H9 (cell line): ENCODE data around the gene ERC1. TPM values are rescaled to one million over a fixed set of nuclear protein-coding genes. Genes with fewer than 3 reads are reported as not detected.

Experiments
- DNase-seq: peaks from one replicate; pipeline ENCODE4 v3.0.0-alpha.2; 2017
- H2AFZ ChIP-seq: one replicate; pipeline ENCODE4 v1.6.1; 2013; ENCODE audit warnings: mild to moderate bottlenecking, low read length, control low read depth, moderate library complexity
- H2AK5ac ChIP-seq: 2 replicates; pipeline ENCODE4 v1.6.1; 2013; ENCODE audit warnings: low read length, control low read depth, mixed read lengths; ENCODE audit not compliant: insufficient read length
- H2BK120ac ChIP-seq: one replicate; pipeline ENCODE4 v1.6.1; 2013; ENCODE audit warnings: low read depth, mild to moderate bottlenecking, low read length, control low read depth, inconsistent platforms; ENCODE audit not compliant: poor library complexity, severe bottlenecking
- H2BK12ac ChIP-seq: 2 replicates; pipeline ENCODE4 v1.6.1; 2013; ENCODE audit warnings: low read length, control low read depth, mixed read lengths, low read depth; ENCODE audit not compliant: insufficient read length
- H2BK15ac ChIP-seq: 2 replicates; pipeline ENCODE4 v1.6.1; 2013; ENCODE audit warnings: low read depth, low read length, control low read depth
- H2BK20ac ChIP-seq: one replicate; pipeline ENCODE4 v1.6.1; 2013; ENCODE audit warnings: low read depth, mild to moderate bottlenecking, low read length, control low read depth, inconsistent platforms; ENCODE audit not compliant: poor library complexity, severe bottlenecking
- H2BK5ac ChIP-seq: 2 replicates; pipeline ENCODE4 v1.6.1; 2013; ENCODE audit warnings: low read length, control low read depth, mixed read lengths; ENCODE audit not compliant: insufficient read length
- H3K14ac ChIP-seq: 2 replicates; pipeline ENCODE4 v1.6.1; 2013; ENCODE audit warnings: low read length, control low read depth; ENCODE audit not compliant: insufficient read depth
- H3K18ac ChIP-seq: 2 replicates; pipeline ENCODE4 v1.6.1; 2013; ENCODE audit warnings: low read depth, mild to moderate bottlenecking, mixed read lengths, low read length, control low read depth; ENCODE audit not compliant: insufficient read length
- H3K23ac ChIP-seq: 2 replicates; pipeline ENCODE4 v1.6.1; 2013; ENCODE audit warnings: low read length, control low read depth, mixed read lengths, low read depth; ENCODE audit not compliant: insufficient read length
- H3K23me2 ChIP-seq: 2 replicates; pipeline ENCODE4 v1.6.1; 2013; ENCODE audit warnings: low read depth, mild to moderate bottlenecking, mixed read lengths, low read length, control low read depth; ENCODE audit not compliant: insufficient read length, poor library complexity, severe bottlenecking
- H3K27ac ChIP-seq: 2 replicates; pipeline ENCODE4 v1.5.1; 2013; ENCODE audit warnings: low read length, control low read depth, mixed read lengths, low read depth; ENCODE audit not compliant: insufficient read length
- H3K27me3 ChIP-seq: 2 replicates; pipeline ENCODE4 v1.6.1; 2013; ENCODE audit warnings: low read length, control low read depth, inconsistent platforms; ENCODE audit not compliant: insufficient read depth
- H3K4ac ChIP-seq: 2 replicates; pipeline ENCODE4 v1.6.1; 2013; ENCODE audit warnings: low read depth, mild to moderate bottlenecking, control low read depth, inconsistent platforms, low read length, moderate library complexity
- H3K4me1 ChIP-seq: 2 replicates; pipeline ENCODE4 v1.6.1; 2013; ENCODE audit warnings: low read length, control low read depth, inconsistent platforms; ENCODE audit not compliant: insufficient read depth
- H3K4me2 ChIP-seq: 2 replicates; pipeline ENCODE4 v1.6.1; 2013; ENCODE audit warnings: low read length, control low read depth, mixed read lengths; ENCODE audit not compliant: insufficient read length, insufficient read depth
- H3K56ac ChIP-seq: 2 replicates; pipeline ENCODE4 v1.6.1; 2013; ENCODE audit warnings: low read depth, mild to moderate bottlenecking, mixed read lengths, low read length, control low read depth; ENCODE audit not compliant: insufficient read length
- H3K79me1 ChIP-seq: 2 replicates; pipeline ENCODE4 v1.6.1; 2013; ENCODE audit warnings: low read depth, mild to moderate bottlenecking, moderate library complexity, low read length, control low read depth, inconsistent platforms; ENCODE audit not compliant: insufficient read depth, poor library complexity, severe bottlenecking
- H3K79me2 ChIP-seq: 2 replicates; pipeline ENCODE4 v1.6.1; 2013; ENCODE audit warnings: low read length, control low read depth, inconsistent platforms; ENCODE audit not compliant: insufficient read depth
- H3K9ac ChIP-seq: 2 replicates; pipeline ENCODE4 v1.6.1; 2013; ENCODE audit warnings: low read length, control low read depth, mixed read lengths; ENCODE audit not compliant: insufficient read length; ENCODE audit errors: extremely low read depth
- H3K9me3 ChIP-seq: one replicate; pipeline ENCODE4 v1.6.1; 2013; ENCODE audit warnings: low read depth, low read length, inconsistent platforms; ENCODE audit not compliant: control insufficient read depth
- H3T11ph ChIP-seq: one replicate; pipeline ENCODE4 v1.6.1; 2013; ENCODE audit warnings: mild to moderate bottlenecking, low read length, control low read depth, inconsistent platforms
- H4K20me1 ChIP-seq: one replicate; pipeline ENCODE4 v1.6.1; 2013; ENCODE audit not compliant: control insufficient read depth, insufficient read length, insufficient read depth
- H4K5ac ChIP-seq: 2 replicates; pipeline ENCODE4 v1.6.1; 2013; ENCODE audit warnings: low read depth, mild to moderate bottlenecking, mixed read lengths, low read length, control low read depth; ENCODE audit not compliant: insufficient read length
- H4K8ac ChIP-seq: replicated peaks from 2 replicates; pipeline ENCODE4 v1.6.1; 2013; ENCODE audit warnings: low read length, control low read depth, mixed read lengths, low read depth; ENCODE audit not compliant: insufficient read length
- H4K91ac ChIP-seq: 2 replicates; pipeline ENCODE4 v1.6.1; 2013; ENCODE audit warnings: low read depth, mild to moderate bottlenecking, moderate library complexity, mixed read lengths, low read length, control low read depth; ENCODE audit not compliant: insufficient read length
- H3K27ac Mint-ChIP-seq, 3 experiments: 2 replicates in 2 of 3; 3 replicates in 1 of 3; pipeline ENCODE4 v1.8.0; 2020 to 2021; ENCODE audit warnings: mixed read lengths in 3 of 3, mild to moderate bottlenecking in 1 of 3, moderate library complexity in 1 of 3
- H3K27me3 Mint-ChIP-seq: 2 replicates; pipeline ENCODE4 v1.8.0; 2021; ENCODE audit warnings: low read depth, mild to moderate bottlenecking, moderate library complexity, mixed read lengths
- H3K36me3 Mint-ChIP-seq, 3 experiments: 2 replicates in 2 of 3; 3 replicates in 1 of 3; pipeline ENCODE4 v1.8.0; 2020 to 2021; ENCODE audit warnings: low read depth in 3 of 3, mixed read lengths in 3 of 3; ENCODE audit not compliant: insufficient read depth in 1 of 3
- H3K4me1 Mint-ChIP-seq, 2 experiments: 2 replicates each; pipeline ENCODE4 v1.8.0; 2020; ENCODE audit warnings: mixed read lengths in 2 of 2
- H3K4me3 Mint-ChIP-seq, 2 experiments: 2 replicates in 1 of 2; 3 replicates in 1 of 2; pipeline ENCODE4 v1.8.0; 2020 to 2021; ENCODE audit warnings: mild to moderate bottlenecking in 2 of 2, mixed read lengths in 2 of 2, moderate library complexity in 1 of 2
- H3K9me3 Mint-ChIP-seq, 2 experiments: 2 replicates in 1 of 2; 3 replicates in 1 of 2; pipeline ENCODE4 v1.8.0; 2020; ENCODE audit warnings: mild to moderate bottlenecking in 2 of 2, mixed read lengths in 2 of 2, moderate library complexity in 1 of 2
- CTCF ChIP-seq: fragments of 200-600 bp; sonication (generic); conservative IDR thresholded peaks from 3 replicates; pipeline ENCODE4 v1.8.0; 2021; ENCODE audit warnings: antibody characterized with exemption, mild to moderate bottlenecking
- WGBS: extraction: QIAGEN DNeasy Blood & Tissue Kit; methylation state at CpG from one replicate; pipeline ENCODE4 v1.1.7; 2013; ENCODE audit warnings: missing lambda C conversion rate, low lambda C conversion rate, mixed read lengths; ENCODE audit not compliant: insufficient read length; ENCODE audit errors: extremely low coverage; 5-methylcytosine and 5-hydroxymethylcytosine counted together
- total RNA-seq: library from RNA; stranded (reverse); gene quantifications from 2 replicates; pipeline ENCODE4 v1.2.1, GENCODE V29; 2021

ERC1 gene
- total RNA-seq, 1 experiment from 2014 or later: 51.2 TPM

- Mint-ChIP-seq H3K4me1 (peaks cover 6 to 11% of the 10 kb centered on the region in 2 experiments; a peak in 3 of 4 replicates), H3K9me3 (peaks cover 0 to 2% of the 10 kb centered on the region in 2 experiments; a peak in 2 of 5 replicates), H3K36me3 (peaks cover 0 to 2% (median 0%) of the 10 kb centered on the region in 3 experiments; a peak in 2 of 7 replicates), H3K4me3 (no peak overlapping the region), H3K27ac (no peak overlapping the region), H3K27me3 (peaks cover 90% of the 10 kb centered on the region)
- Histone ChIP-seq H3K23me2 (peaks cover 13% of the 10 kb centered on the region), H3K14ac (no peak overlapping the region), H2BK5ac (no peak overlapping the region), H2BK15ac (no peak overlapping the region), H3K4ac (no peak overlapping the region), H4K20me1 (no peaks in the 10 kb centered on the region), H3K23ac (no peak overlapping the region), H4K91ac (no peak overlapping the region), H2BK20ac (no peak overlapping the region), H3K9me3 (no peaks in the 10 kb centered on the region), H3K79me1 (no peaks in the 10 kb centered on the region), H2AK5ac (no peak overlapping the region), H3K9ac (no peak overlapping the region), H2AFZ (no peak overlapping the region), H3K18ac (no peak overlapping the region), H4K8ac (no peak overlapping the region), H3K4me1 (no peaks in the 10 kb centered on the region), H3K27me3 (peaks cover 35% of the 10 kb centered on the region), H2BK12ac (no peak overlapping the region), H3K27ac (no peak overlapping the region), H3T11ph (no peak overlapping the region), H4K5ac (no peak overlapping the region), H3K4me2 (no peak overlapping the region), H2BK120ac (no peak overlapping the region), H3K79me2 (no peaks in the 10 kb centered on the region), H3K56ac (no peak overlapping the region)
- DNase-seq: peak; percentile 17
- no CpG with 5 or more reads among the region's 9 CpGs for WGBS
- TF ChIP-seq CTCF: no peak
Observed at GRCh38 chr12:1533205-1533601, 542.2 kb downstream of the ERC1 start.
